ENCODE measurements around the gene TRAFD1.

Gene TRAFD1

GRCh38 chr12:112184056-112184887 lies 58.9 kb downstream of the TRAFD1 start:
- Histone ChIP-seq H3K4me1 (ENCODE audit: control insufficient read depth, insufficient read depth, low read length) (peaks cover 14% of the 10 kb centered on the region), H3K4me3 (ENCODE audit: low read length) (no peak overlapping the region), H3K36me3 (ENCODE audit: control insufficient read depth, insufficient read depth, low read length, severe bottlenecking) (peaks cover 41% of the 10 kb centered on the region), H3K9ac (ENCODE audit: low read length) (no peak overlapping the region), H3K27me3 (replicated peaks; ENCODE audit: control insufficient read depth, insufficient read depth, low read length) (no peaks in the 10 kb centered on the region), H3K9me3 (ENCODE audit: control insufficient read depth, low read length) (no peaks in the 10 kb centered on the region)
- no peak for DNase-seq (ENCODE audit: low read depth)

GRCh38 chr12:112185093-112185923 lies 59.9 kb downstream of the TRAFD1 start:
- H3K9ac ChIP-seq (ENCODE audit: low read length) = no peak overlapping the region
- no peaks in the 10 kb centered on the region for H3K27me3 ChIP-seq (replicated peaks; ENCODE audit: control insufficient read depth, insufficient read depth, low read length)
- peaks cover 14% of the 10 kb centered on the region for H3K4me1 ChIP-seq (ENCODE audit: control insufficient read depth, insufficient read depth, low read length)
- H3K36me3 ChIP-seq (ENCODE audit: control insufficient read depth, insufficient read depth, low read length, severe bottlenecking) = peaks cover 39% of the 10 kb centered on the region
- no peak for DNase-seq (ENCODE audit: low read depth)
- H3K4me3 ChIP-seq (ENCODE audit: low read length) = no peak overlapping the region
- no peaks in the 10 kb centered on the region for H3K9me3 ChIP-seq (ENCODE audit: control insufficient read depth, low read length)

DNA sequence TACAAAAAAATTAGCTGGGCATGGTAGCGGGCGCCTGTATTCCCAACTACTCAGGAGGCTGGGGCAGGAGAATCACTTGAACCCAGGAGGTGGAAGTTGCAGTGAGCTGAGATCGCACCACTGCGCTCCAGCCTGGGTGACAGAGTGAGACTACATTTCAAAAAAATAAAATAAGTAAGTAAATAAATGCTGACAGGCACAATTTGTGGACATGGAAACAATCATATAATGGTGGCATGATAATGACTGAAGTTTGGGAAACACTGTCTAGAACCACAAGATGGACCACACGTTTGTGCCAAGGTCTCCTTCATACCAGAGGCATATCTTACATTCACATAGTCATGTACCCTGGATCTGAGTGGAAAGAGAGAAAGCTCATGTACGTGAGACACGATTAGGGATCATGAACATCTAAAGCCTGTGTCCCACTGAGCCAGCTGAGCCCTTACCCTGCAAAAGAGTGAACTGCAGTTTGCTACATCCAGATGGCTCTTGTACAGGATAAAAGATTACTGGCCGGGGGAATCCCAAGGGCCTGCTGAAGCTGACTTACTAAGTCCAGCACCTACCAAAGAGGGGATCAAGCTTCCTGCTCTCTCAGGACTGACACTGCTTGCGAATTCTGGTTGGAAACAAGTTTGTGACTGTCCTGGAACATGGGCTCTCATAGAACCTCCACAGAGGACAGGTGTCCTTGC lies 62.9 kb downstream of the TRAFD1 start:
- Histone ChIP-seq H3K36me3 (ENCODE audit: control insufficient read depth, insufficient read depth, low read length, severe bottlenecking) (peaks cover 47% of the 10 kb centered on the region), H3K4me1 (ENCODE audit: control insufficient read depth, insufficient read depth, low read length) (peaks cover 29% of the 10 kb centered on the region), H3K9me3 (ENCODE audit: control insufficient read depth, low read length) (no peaks in the 10 kb centered on the region), H3K27me3 (replicated peaks; ENCODE audit: control insufficient read depth, insufficient read depth, low read length) (no peaks in the 10 kb centered on the region), H3K9ac (ENCODE audit: low read length) (no peak overlapping the region), H3K4me3 (ENCODE audit: low read length) (no peak overlapping the region)
- DNase-seq (ENCODE audit: low read depth) = no peak

GRCh38 chr12:112190231-112191025 lies 65.1 kb downstream of the TRAFD1 start:
- H3K9ac ChIP-seq (ENCODE audit: low read length) = no peak overlapping the region
- H3K4me1 ChIP-seq (ENCODE audit: control insufficient read depth, insufficient read depth, low read length) = peaks cover 25% of the 10 kb centered on the region
- H3K27me3 ChIP-seq (replicated peaks; ENCODE audit: control insufficient read depth, insufficient read depth, low read length) = no peaks in the 10 kb centered on the region
- H3K36me3 ChIP-seq (ENCODE audit: control insufficient read depth, insufficient read depth, low read length, severe bottlenecking) = peaks cover 47% of the 10 kb centered on the region
- DNase-seq (ENCODE audit: low read depth) = no peak
- H3K4me3 ChIP-seq (ENCODE audit: low read length) = no peak overlapping the region
- H3K9me3 ChIP-seq (ENCODE audit: control insufficient read depth, low read length) = no peaks in the 10 kb centered on the region

- Histone ChIP-seq H3K27me3 (replicated peaks; ENCODE audit: control insufficient read depth, insufficient read depth, low read length) (no peaks in the 10 kb centered on the region), H3K4me1 (ENCODE audit: control insufficient read depth, insufficient read depth, low read length) (peaks cover 22% of the 10 kb centered on the region), H3K9me3 (ENCODE audit: control insufficient read depth, low read length) (no peaks in the 10 kb centered on the region), H3K9ac (ENCODE audit: low read length) (peak overlapping the region; percentile 49), H3K36me3 (ENCODE audit: control insufficient read depth, insufficient read depth, low read length, severe bottlenecking) (peaks cover 47% of the 10 kb centered on the region), H3K4me3 (ENCODE audit: low read length) (no peak overlapping the region)
- DNase-seq (ENCODE audit: low read depth) = no peak
Measured at GRCh38 chr12:112191201-112191600, 65.8 kb downstream of the TRAFD1 start.

DNA sequence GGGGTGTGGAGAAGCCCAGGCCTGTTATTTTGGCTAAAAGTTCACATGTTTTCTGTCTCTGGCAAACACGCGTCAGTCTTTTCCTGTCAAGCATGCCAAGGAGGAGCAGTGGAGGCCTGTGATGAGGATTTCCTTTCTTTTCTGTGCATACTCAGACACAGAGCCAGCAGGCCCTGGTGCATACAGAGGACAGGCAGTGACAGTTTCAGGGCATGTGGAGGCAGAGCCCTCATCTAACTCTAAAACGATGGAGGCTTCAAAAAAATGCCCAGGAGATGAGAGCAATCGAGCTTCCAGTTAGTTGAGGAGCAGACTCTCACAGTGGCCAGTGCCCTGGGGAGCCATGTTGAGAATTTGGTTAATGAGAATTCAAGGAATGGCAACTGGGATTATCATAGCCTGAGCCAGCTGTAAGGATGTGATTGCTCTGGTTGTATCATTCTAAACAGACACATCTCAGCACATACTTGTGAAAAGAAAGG lies 66.5 kb downstream of the TRAFD1 start:
- H3K9ac ChIP-seq (ENCODE audit: low read length) = peak overlapping the region; percentile 49
- no peak overlapping the region for H3K4me3 ChIP-seq (ENCODE audit: low read length)
- H3K4me1 ChIP-seq (ENCODE audit: control insufficient read depth, insufficient read depth, low read length) = peaks cover 22% of the 10 kb centered on the region
- no peak for DNase-seq (ENCODE audit: low read depth)
- peaks cover 47% of the 10 kb centered on the region for H3K36me3 ChIP-seq (ENCODE audit: control insufficient read depth, insufficient read depth, low read length, severe bottlenecking)
- no peaks in the 10 kb centered on the region for H3K27me3 ChIP-seq (replicated peaks; ENCODE audit: control insufficient read depth, insufficient read depth, low read length)
- no peaks in the 10 kb centered on the region for H3K9me3 ChIP-seq (ENCODE audit: control insufficient read depth, low read length)

GRCh38 chr12:112192475-112192874 lies 67.1 kb downstream of the TRAFD1 start:
- H3K9me3 ChIP-seq (ENCODE audit: control insufficient read depth, low read length) = no peaks in the 10 kb centered on the region
- H3K9ac ChIP-seq (ENCODE audit: low read length) = peak overlapping the region; percentile 49
- H3K4me1 ChIP-seq (ENCODE audit: control insufficient read depth, insufficient read depth, low read length) = peaks cover 22% of the 10 kb centered on the region
- peaks cover 53% of the 10 kb centered on the region for H3K36me3 ChIP-seq (ENCODE audit: control insufficient read depth, insufficient read depth, low read length, severe bottlenecking)
- H3K4me3 ChIP-seq (ENCODE audit: low read length) = no peak overlapping the region
- H3K27me3 ChIP-seq (replicated peaks; ENCODE audit: control insufficient read depth, insufficient read depth, low read length) = no peaks in the 10 kb centered on the region
- DNase-seq (ENCODE audit: low read depth) = no peak

GRCh38 chr12:112194601-112195247 lies 69.4 kb downstream of the TRAFD1 start:
- Histone ChIP-seq H3K4me1 (ENCODE audit: control insufficient read depth, insufficient read depth, low read length) (peaks cover 22% of the 10 kb centered on the region), H3K9me3 (ENCODE audit: control insufficient read depth, low read length) (no peaks in the 10 kb centered on the region), H3K36me3 (ENCODE audit: control insufficient read depth, insufficient read depth, low read length, severe bottlenecking) (peaks cover 60% of the 10 kb centered on the region), H3K9ac (ENCODE audit: low read length) (no peak overlapping the region), H3K4me3 (ENCODE audit: low read length) (no peak overlapping the region), H3K27me3 (replicated peaks; ENCODE audit: control insufficient read depth, insufficient read depth, low read length) (no peaks in the 10 kb centered on the region)
- no peak for DNase-seq (ENCODE audit: low read depth)

- Histone ChIP-seq H3K36me3 (ENCODE audit: control insufficient read depth, insufficient read depth, low read length, severe bottlenecking) (peaks cover 69% of the 10 kb centered on the region), H3K9me3 (ENCODE audit: control insufficient read depth, low read length) (no peaks in the 10 kb centered on the region), H3K4me1 (ENCODE audit: control insufficient read depth, insufficient read depth, low read length) (peaks cover 12% of the 10 kb centered on the region), H3K9ac (ENCODE audit: low read length) (no peak overlapping the region), H3K4me3 (ENCODE audit: low read length) (no peak overlapping the region), H3K27me3 (replicated peaks; ENCODE audit: control insufficient read depth, insufficient read depth, low read length) (no peaks in the 10 kb centered on the region)
- no peak for DNase-seq (ENCODE audit: low read depth)
Measured at GRCh38 chr12:112196196-112196875, 71.0 kb downstream of the TRAFD1 start.
